Measurements from ENCODE around the gene ELL. TPM values are rescaled to one million over a fixed set of nuclear protein-coding genes. Genes with fewer than 3 reads are reported as not detected.

Gene ELL
- total RNA-seq, 1 experiment from 2014 or later, result 17.0 TPM

DNA sequence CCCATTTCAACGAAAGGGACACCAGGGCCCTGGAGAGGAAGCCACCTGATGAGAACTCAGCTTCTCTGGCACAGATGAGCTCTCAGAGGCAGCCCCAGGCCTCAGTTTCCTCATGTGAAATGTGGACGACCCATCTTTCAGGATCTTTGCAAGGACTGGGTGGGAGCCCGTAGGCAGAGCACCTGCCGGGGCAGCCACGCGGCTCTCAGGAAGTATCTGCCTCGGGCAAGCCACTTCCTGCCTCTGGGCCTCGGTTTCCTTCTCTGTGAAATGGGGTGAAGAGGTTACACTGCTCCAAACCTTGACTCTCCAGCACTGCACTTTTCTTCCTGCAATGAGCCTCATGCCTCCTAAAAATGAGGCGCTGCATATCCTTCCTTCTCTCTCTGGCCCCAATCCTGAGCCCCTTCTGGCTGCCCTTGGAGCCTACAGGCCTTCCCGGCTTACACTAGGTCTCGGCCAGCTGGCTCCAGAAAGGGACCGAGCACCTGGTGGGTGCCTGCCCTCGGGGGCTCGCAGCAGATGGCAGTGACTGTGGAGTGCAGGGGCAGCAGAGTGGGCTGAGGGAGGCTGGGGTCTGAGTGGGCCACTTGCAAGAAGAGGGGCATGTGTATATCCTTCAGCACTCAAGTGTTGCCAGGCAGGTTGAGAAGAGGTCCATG lies 99.2 kb downstream of the ELL start:
- H3K79me1 ChIP-seq (ENCODE audit: insufficient read depth, low read depth, low read length, poor library complexity, severe bottlenecking), result no peaks in the 10 kb centered on the region
- Mint-ChIP-seq H3K36me3 (ENCODE audit: insufficient read depth in 1 of 3, low read depth in 3 of 3) (peaks cover 0 to 5% (median 0%) of the 10 kb centered on the region in 3 experiments; a peak in 1 of 7 replicates), H3K27me3 (ENCODE audit: low read depth) (peaks cover 46% of the 10 kb centered on the region), H3K27ac (no peak overlapping the region; a peak in 1 of 7 replicates), H3K4me3 (no peak overlapping the region; a peak in 1 of 5 replicates), H3K4me1 (peaks cover 44 to 60% of the 10 kb centered on the region in 2 experiments), H3K9me3 (no peaks in the 10 kb centered on the region; a peak in 2 of 5 replicates)
- no peak overlapping the region for H2AFZ ChIP-seq (ENCODE audit: low read length)
- no peaks in the 10 kb centered on the region for H3K79me2 ChIP-seq (ENCODE audit: insufficient read depth, low read length)
- H3K4ac ChIP-seq (ENCODE audit: low read depth, low read length), result no peak overlapping the region
- DNase-seq, result no peak
- no peak overlapping the region; the same call in 1 of the 2 replicates for H3K14ac ChIP-seq (ENCODE audit: insufficient read depth, low read length)
- no peak overlapping the region for H2BK12ac ChIP-seq (ENCODE audit: insufficient read length, low read depth, low read length)
- no peak overlapping the region for H3K18ac ChIP-seq (ENCODE audit: insufficient read length, low read depth, low read length)
- H3T11ph ChIP-seq (ENCODE audit: low read length), result no peak overlapping the region
- H3K56ac ChIP-seq (ENCODE audit: insufficient read length, low read depth, low read length), result no peak overlapping the region
- WGBS (ENCODE audit: extremely low coverage, insufficient read length, low lambda C conversion rate), result no CpG with 5 or more reads among the region's 14 CpGs
- no peak overlapping the region for H4K5ac ChIP-seq (ENCODE audit: insufficient read length, low read depth, low read length)
- no peaks in the 10 kb centered on the region for H3K9me3 ChIP-seq (ENCODE audit: control insufficient read depth, low read depth, low read length)
- no peak overlapping the region for H3K4me2 ChIP-seq (ENCODE audit: insufficient read depth, insufficient read length, low read length)
- no peak overlapping the region for H2BK15ac ChIP-seq (ENCODE audit: low read depth, low read length)
- no peak overlapping the region for H3K23ac ChIP-seq (ENCODE audit: insufficient read length, low read depth, low read length)
- H2BK120ac ChIP-seq (ENCODE audit: low read depth, low read length, poor library complexity, severe bottlenecking), result no peak overlapping the region
- H2BK5ac ChIP-seq (ENCODE audit: insufficient read length, low read length), result no peak overlapping the region
- no peak overlapping the region for H4K91ac ChIP-seq (ENCODE audit: insufficient read length, low read depth, low read length)
- no peaks in the 10 kb centered on the region for H4K20me1 ChIP-seq (ENCODE audit: control insufficient read depth, insufficient read depth, insufficient read length)
- H3K4me1 ChIP-seq (ENCODE audit: insufficient read depth, low read length), result peaks cover 8% of the 10 kb centered on the region; the same call in 1 of the 2 replicates
- H3K27ac ChIP-seq (ENCODE audit: insufficient read length, low read depth, low read length), result no peak overlapping the region
- H4K8ac ChIP-seq (replicated peaks; ENCODE audit: insufficient read length, low read depth, low read length), result no peak overlapping the region
- H3K9ac ChIP-seq (ENCODE audit: extremely low read depth, insufficient read length, low read length), result no peak overlapping the region
- H3K23me2 ChIP-seq (ENCODE audit: insufficient read length, low read depth, low read length, poor library complexity, severe bottlenecking), result peaks cover 3% of the 10 kb centered on the region
- no peak overlapping the region for H2BK20ac ChIP-seq (ENCODE audit: low read depth, low read length, poor library complexity, severe bottlenecking)
- no peak for TF ChIP-seq CTCF (conservative IDR thresholded peaks at IDR 0.05)
- no peak overlapping the region for H2AK5ac ChIP-seq (ENCODE audit: insufficient read length, low read length)
- H3K27me3 ChIP-seq (ENCODE audit: insufficient read depth, low read length), result no peaks in the 10 kb centered on the region; the same call in 1 of the 2 replicates
